Keratinocyte (primary cell): ENCODE results near the gene AGTPBP1. TPM values are rescaled to one million over a fixed set of nuclear protein-coding genes. Genes with fewer than 3 reads are reported as not detected.

Experiments used
- DNase-seq: peaks from one replicate; pipeline ENCODE4 v3.0.0-alpha.2; 2011; ENCODE audit warnings: low read depth, missing footprints, low spot score
- FAIRE-seq: peaks from 2 replicates; lab custom pipeline; 2011; peaks lifted over from hg19 to GRCh38; lab: Jason Lieb, UNC
- H2AFZ ChIP-seq: 2 replicates; pipeline ENCODE4 v1.6.0; 2012; ENCODE audit warnings: low read length, control low read depth, inconsistent platforms; ENCODE audit not compliant: control insufficient read depth
- H3K27ac ChIP-seq: 2 replicates; pipeline ENCODE4 v1.5.1; 2011; ENCODE audit warnings: low read length; ENCODE audit not compliant: control insufficient read depth, insufficient read depth
- H3K27me3 ChIP-seq: 3 replicates; pipeline ENCODE4 v1.6.0; 2011; ENCODE audit warnings: low read length; ENCODE audit not compliant: control insufficient read depth, insufficient read depth; ENCODE audit errors: extremely low read depth
- H3K36me3 ChIP-seq, 2 experiments: 2 replicates in 1 of 2; 3 replicates in 1 of 2; pipeline ENCODE4 v1.5.1; 2011; ENCODE audit warnings: low read length in 2 of 2, mild to moderate bottlenecking in 1 of 2; ENCODE audit not compliant: control insufficient read depth in 2 of 2, insufficient read depth in 2 of 2; ENCODE audit errors: extremely low read depth in 1 of 2
- H3K4me1 ChIP-seq: 3 replicates; pipeline ENCODE4 v1.5.1; 2011; ENCODE audit warnings: low read length; ENCODE audit not compliant: control insufficient read depth, insufficient read depth; ENCODE audit errors: extremely low read depth
- H3K4me2 ChIP-seq: 3 replicates; pipeline ENCODE4 v1.6.0; 2011; ENCODE audit warnings: low read depth, low read length; ENCODE audit not compliant: control insufficient read depth, insufficient read depth; ENCODE audit errors: extremely low read depth
- H3K4me3 ChIP-seq, 3 experiments: fragments of 200-600 bp in 1 of 3; sonication (generic) in 1 of 3; 2 replicates in 2 of 3; 3 replicates in 1 of 3; pipeline ENCODE4 v1.5.1; 2011 to 2016; ENCODE audit warnings: low read length in 3 of 3, mild to moderate bottlenecking in 3 of 3, control low read depth in 2 of 3, inconsistent platforms in 1 of 3, low read depth in 1 of 3, mixed read lengths in 1 of 3, mixed run types in 1 of 3, moderate library complexity in 1 of 3; ENCODE audit not compliant: control insufficient read depth in 2 of 3, insufficient read depth in 2 of 3; ENCODE audit errors: extremely low read depth in 1 of 3
- H3K79me2 ChIP-seq: 2 replicates; pipeline ENCODE4 v1.6.0; 2012; ENCODE audit warnings: low read length; ENCODE audit not compliant: control insufficient read depth, insufficient read depth
- H3K9ac ChIP-seq: 3 replicates; pipeline ENCODE4 v1.6.0; 2011; ENCODE audit warnings: low read length; ENCODE audit not compliant: control insufficient read depth, insufficient read depth; ENCODE audit errors: extremely low read depth
- H3K9me1 ChIP-seq: 3 replicates; pipeline ENCODE4 v1.6.0; 2011; ENCODE audit warnings: low read length; ENCODE audit not compliant: control insufficient read depth, insufficient read depth; ENCODE audit errors: extremely low read depth
- H3K9me3 ChIP-seq: 2 replicates; pipeline ENCODE4 v1.5.1; 2012; ENCODE audit warnings: low read depth, low read length; ENCODE audit not compliant: control insufficient read depth
- H4K20me1 ChIP-seq: 3 replicates; pipeline ENCODE4 v1.6.0; 2011; ENCODE audit warnings: low read length; ENCODE audit not compliant: control insufficient read depth, insufficient read depth; ENCODE audit errors: extremely low read depth
- CTCF ChIP-seq, 3 experiments: IDR thresholded peaks in 1 of 3; conservative IDR thresholded peaks in 1 of 3; optimal IDR thresholded peaks in 1 of 3; 2 replicates in 2 of 3; 3 replicates in 1 of 3; pipeline versions ENCODE3 to v1.5.1; 2011; ENCODE audit warnings: low read length in 3 of 3, mild to moderate bottlenecking in 3 of 3, moderate library complexity in 2 of 3, control low read depth in 1 of 3, inconsistent platforms in 1 of 3; ENCODE audit not compliant: insufficient read depth in 2 of 3; ENCODE audit errors: extremely low read depth in 1 of 3
- EZH2 ChIP-seq: IDR thresholded peaks from one replicate; pipeline ENCODE4 v1.6.1; 2012; ENCODE audit warnings: inconsistent platforms, mild to moderate bottlenecking, low read length, moderate library complexity
- dilution Hi-C: fragments of 300-500 bp; cut with MboI; formaldehyde crosslinking; loops from one replicate; pipeline ENCODE4 v1.7.0; 2020; ENCODE audit warnings: low sequenced_read_pairs; ENCODE audit not compliant: extremely low pct_ligation_motif_present
- polyA plus RNA-seq, 5 experiments: library from polyadenylated mRNA; depleted of rRNA in 3 of 5; stranded (reverse) in 3 of 5; stranded (forward) in 1 of 5; unstranded in 1 of 5; fragments of >200 nt; gene quantifications; 1 replicate in 1 of 5; 2 replicates in 3 of 5; 3 replicates in 1 of 5; pipeline versions ENCODE4 v1.2.1 to v1.2.3, GENCODE V29; 2011 to 2012; ENCODE audit warnings: missing spikeins in 2 of 5, low read depth in 1 of 5, low replicate concordance in 1 of 5

Gene AGTPBP1
- polyA plus RNA-seq, 1 donor (not counting 4 experiments of a cell fraction or from before 2014, with no cell fraction given): 11.1 TPM

GRCh38 chr9:85510830-85511504, 230.8 kb downstream of the AGTPBP1 start:
- H3K27me3 ChIP-seq: peaks cover 9% of the 10 kb centered on the region
- H4K20me1 ChIP-seq: no peaks in the 10 kb centered on the region
- FAIRE-seq (peak; percentile 20), DNase-seq (no peak)
- H3K9me1 ChIP-seq: no peaks in the 10 kb centered on the region
- peaks cover 32% of the 10 kb centered on the region for H3K4me1 ChIP-seq
- H3K36me3 ChIP-seq: no peaks in the 10 kb centered on the region
- no peak overlapping the region for H3K27ac ChIP-seq
- H2AFZ ChIP-seq: no peak overlapping the region
- dilution Hi-C loops: no loop called here
- H3K4me2 ChIP-seq: no peak overlapping the region
- no peak overlapping the region for H3K4me3 ChIP-seq
- no peaks in the 10 kb centered on the region for H3K79me2 ChIP-seq
- no peaks in the 10 kb centered on the region for H3K9me3 ChIP-seq
- no peak overlapping the region for H3K9ac ChIP-seq
- TF ChIP-seq EZH2: no peak
- no peak for TF ChIP-seq CTCF (optimal IDR thresholded peaks at IDR 0.05 in 1 of 3, IDR thresholded peaks at IDR 0.05 in 1 of 3, conservative IDR thresholded peaks at IDR 0.05 in 1 of 3; ENCODE audit: extremely low read depth in 1 of 3, insufficient read depth in 2 of 3, low read length in 3 of 3)

- dilution Hi-C loops: no loop called here
- Histone ChIP-seq H3K27ac (no peak overlapping the region), H3K4me3 (no peak overlapping the region), H3K9ac (no peak overlapping the region), H3K36me3 (no peaks in the 10 kb centered on the region), H3K4me1 (peaks cover 19% of the 10 kb centered on the region), H3K4me2 (no peak overlapping the region), H3K79me2 (no peaks in the 10 kb centered on the region), H4K20me1 (no peaks in the 10 kb centered on the region), H3K9me3 (no peaks in the 10 kb centered on the region), H3K9me1 (no peaks in the 10 kb centered on the region), H3K27me3 (peaks cover 13% of the 10 kb centered on the region), H2AFZ (no peak overlapping the region)
- DNase-seq (no peak), FAIRE-seq (peak; percentile 67)
- TF ChIP-seq EZH2: no peak
- peak; percentile 44 to 73 (median 52) for TF ChIP-seq CTCF (optimal IDR thresholded peaks at IDR 0.05 in 1 of 3, IDR thresholded peaks at IDR 0.05 in 1 of 3, conservative IDR thresholded peaks at IDR 0.05 in 1 of 3; ENCODE audit: extremely low read depth in 1 of 3, insufficient read depth in 2 of 3, low read length in 3 of 3)
Measured at GRCh38 chr9:85508616-85509015, 233.1 kb downstream of the AGTPBP1 start.
